SK-MEL-5 (cell line): ENCODE measurements around the gene MGST3. TPM values are rescaled to one million over a fixed set of nuclear protein-coding genes. Genes with fewer than 3 reads are reported as not detected.
"Not testable (repeated sequence)": the region's sequence is repeated elsewhere in the genome, so short reads cannot be mapped to it uniquely, and the experiment has no call there.

Source experiments
- DNase-seq: peaks from one replicate; pipeline ENCODE4 v3.0.0-alpha.2; 2016; ENCODE audit warnings: low read depth, low spot score
- in situ Hi-C: cut with HindIII; loops from 2 replicates; pipeline ENCODE4 v1.10.0; 2016; ENCODE audit warnings: low sequenced_read_pairs, high pct_unique_total_duplicates, low pct_unique_long_range_greater_than_20kb
- total RNA-seq: library from RNA; depleted of rRNA; stranded (reverse); fragments of >200 nt; shearing (Covaris generic); gene quantifications from 2 replicates; pipeline ENCODE4 v1.2.3, GENCODE V29; 2014

MGST3 gene
- total RNA-seq, 1 experiment from 2014 or later = 163 TPM

- in situ Hi-C loops = no loop called here
- DNase-seq = peak; percentile 7
Observed at GRCh38 chr1:165678509-165678908, 47.5 kb downstream of the MGST3 start.

GRCh38 chr1:165679282-165680036, 48.4 kb downstream of the MGST3 start:
- in situ Hi-C loops = no loop called here
- DNase-seq = no peak

- DNase-seq = no peak
- in situ Hi-C loops = no loop called here
Observed at GRCh38 chr1:165680303-165680702, 49.3 kb downstream of the MGST3 start.

DNA sequence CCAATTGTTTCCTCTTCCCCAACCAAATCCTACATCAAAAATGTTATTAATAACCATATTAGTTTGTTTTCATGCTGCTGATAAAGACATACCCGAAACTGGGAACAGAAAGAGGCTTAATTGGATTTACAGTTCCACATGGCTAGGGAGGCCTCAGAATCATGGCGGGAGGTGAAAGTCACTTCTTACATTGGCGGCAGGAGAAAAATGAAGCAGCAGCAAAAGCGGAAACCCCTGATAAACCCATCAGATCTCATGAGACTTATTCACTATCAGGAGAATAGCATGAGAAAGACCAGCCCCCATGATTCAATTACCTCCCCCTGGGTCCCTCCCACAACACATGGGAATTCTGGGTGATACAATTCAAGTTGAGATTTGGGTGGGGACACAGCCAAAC, 49.7 kb downstream of the MGST3 start:
- DNase-seq, in situ Hi-C loops: not testable (repeated sequence)

- in situ Hi-C loops = no loop called here
- no peak for DNase-seq
Observed at GRCh38 chr1:165683848-165684485, 52.9 kb downstream of the MGST3 start.

- in situ Hi-C loops = no loop called here
- peak; percentile 50 for DNase-seq
Observed at GRCh38 chr1:165686121-165686970, 55.3 kb downstream of the MGST3 start.

GRCh38 chr1:165686971-165687433, 56.0 kb downstream of the MGST3 start:
- no peak for DNase-seq
- in situ Hi-C loops = no loop called here

GRCh38 chr1:165688046-165688445, 57.0 kb downstream of the MGST3 start:
- in situ Hi-C loops = no loop called here
- no peak for DNase-seq

- in situ Hi-C loops = no loop called here
- no peak for DNase-seq
Observed at GRCh38 chr1:165695031-165695430, 64.0 kb downstream of the MGST3 start.

DNA sequence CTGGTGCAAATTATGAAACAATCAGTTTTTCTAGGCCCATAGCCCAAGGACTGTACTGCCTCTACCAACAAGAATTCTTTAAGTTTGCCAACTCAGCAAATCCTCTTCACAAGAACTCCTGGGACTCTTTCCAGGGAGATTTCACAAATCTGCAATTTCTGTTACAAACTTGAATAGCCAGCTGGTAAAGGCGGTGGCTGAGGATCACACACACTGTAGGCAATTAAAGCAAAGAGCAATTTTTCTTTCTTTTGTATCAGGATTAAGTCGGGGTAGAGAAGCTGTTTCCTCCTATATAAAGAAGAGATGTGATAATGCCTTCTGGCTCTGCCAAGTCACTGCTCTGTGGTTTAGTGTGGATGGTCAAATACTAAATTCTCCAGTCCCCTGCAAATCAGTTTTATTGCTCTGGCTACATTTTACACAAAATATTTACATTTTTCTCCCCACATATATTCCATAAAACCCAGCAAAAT, 65.6 kb downstream of the MGST3 start:
- peak; percentile 19 for DNase-seq
- in situ Hi-C loops = no loop called here

GRCh38 chr1:165697491-165697880, 66.5 kb downstream of the MGST3 start:
- in situ Hi-C loops = no loop called here
- peak; percentile 10 for DNase-seq

DNA sequence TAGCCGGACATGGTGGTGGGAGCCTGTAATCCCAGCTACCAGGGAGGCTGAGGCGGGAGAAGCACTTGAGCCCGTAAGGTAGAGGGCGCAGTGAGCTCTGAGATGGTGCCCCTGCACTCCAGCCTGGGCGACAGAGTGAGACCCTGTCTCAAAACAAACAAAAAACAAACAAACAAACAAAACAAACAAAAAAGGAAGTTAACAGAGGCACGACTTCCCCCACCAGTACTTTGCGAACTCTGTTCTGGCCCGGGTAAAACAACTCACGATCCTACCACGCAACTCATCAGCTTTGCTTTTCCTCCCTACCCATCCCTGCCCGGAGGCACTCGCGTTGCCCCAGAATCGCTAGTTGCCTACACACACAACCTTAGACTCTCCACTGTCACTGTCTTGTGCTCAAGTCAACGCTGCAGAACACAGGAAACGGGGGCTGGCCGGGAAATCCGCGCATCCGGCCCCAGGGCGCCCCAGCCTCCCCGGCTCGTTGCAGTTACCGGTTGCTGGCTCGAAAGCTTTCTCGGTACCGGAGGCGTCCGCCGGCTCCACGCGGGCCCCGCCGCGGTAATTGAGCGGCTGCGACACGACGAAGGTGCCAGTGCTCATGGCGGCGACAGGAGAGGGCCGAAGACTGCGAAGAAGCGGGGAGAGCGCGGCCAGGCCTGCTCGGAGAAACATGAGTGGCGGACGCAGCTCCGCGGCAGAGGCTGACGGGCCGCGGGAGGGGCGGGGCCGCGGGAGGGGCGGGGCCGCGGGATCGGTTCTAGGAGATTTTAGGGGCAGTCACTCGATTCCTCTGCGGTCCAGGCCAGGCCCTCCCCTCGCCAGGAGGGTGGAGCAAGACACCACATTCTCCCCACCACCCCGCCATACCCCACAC, 67.1 kb downstream of the MGST3 start, which contains the start of gene ALDH9A1:
TSS of gene ALDH9A1 (minus strand) at position 682 of the 880 bp plus-strand sequence. CDS start at position 678, 4 bp downstream.
- peak; percentile 94 for DNase-seq
- in situ Hi-C loops = no loop called here

DNA sequence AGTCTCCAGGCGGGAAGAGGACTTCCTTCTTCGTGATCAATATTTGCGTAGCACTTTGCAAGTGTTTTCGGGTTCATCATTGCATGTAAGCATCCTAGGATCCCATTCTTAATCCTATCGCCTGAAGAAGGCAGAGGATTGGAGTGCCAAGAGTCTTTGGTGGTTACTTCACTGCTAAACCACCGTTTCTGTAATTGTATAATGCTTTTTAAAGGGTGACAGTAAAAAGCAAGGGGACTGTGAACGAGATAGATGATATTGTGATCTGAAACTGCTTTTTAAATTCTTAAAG, 67.7 kb downstream of the MGST3 start:
- DNase-seq = no peak
- in situ Hi-C loops = no loop called here

GRCh38 chr1:165699577-165699976, 68.5 kb downstream of the MGST3 start:
- DNase-seq = peak; percentile 93
- in situ Hi-C loops = no loop called here

DNA sequence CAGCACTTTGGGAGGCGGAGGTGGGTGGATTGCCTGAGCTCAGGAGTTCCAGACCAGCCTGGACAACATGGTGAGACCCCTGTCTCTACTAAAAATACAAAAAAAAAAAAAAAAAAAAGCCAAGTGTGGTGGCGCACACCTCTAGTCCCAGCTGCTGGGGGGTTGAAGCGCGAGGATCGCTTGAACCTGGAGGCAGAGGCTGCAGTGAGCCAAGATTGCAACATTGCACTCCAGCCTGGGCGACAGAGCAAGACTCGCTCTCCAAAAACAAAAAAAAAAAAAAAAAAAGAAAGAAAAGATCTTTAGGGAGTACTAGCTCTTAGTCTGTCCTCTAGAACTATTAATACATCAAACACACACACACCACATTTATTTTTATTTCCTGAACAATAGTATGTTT, 70.9 kb downstream of the MGST3 start:
- in situ Hi-C loops = loop anchor here (25.0 kb wide), 1 partner anchor 460 kb away; the partner anchor contains the start of gene FAM78B
- not testable (repeated sequence) for DNase-seq

GRCh38 chr1:165703648-165704047, 72.6 kb downstream of the MGST3 start:
- in situ Hi-C loops = loop anchor here (25.0 kb wide), 1 partner anchor 459 kb away; the partner anchor contains the start of gene FAM78B

More at GRCh38 chr1:165703648-165704047, 72.6 kb downstream of the MGST3 start:
- DNase-seq = no peak
